Spleen (tissue), 11 donors: ENCODE data around the gene ATXN1. TPM values are rescaled to one million over a fixed set of nuclear protein-coding genes. Genes with fewer than 3 reads are reported as not detected.

Experiments used
- DNase-seq: peaks from one replicate; pipeline ENCODE4 v3.0.0-alpha.2; 2020
- H3K27ac ChIP-seq, 8 donors: fragments of 200-600 bp; sonication (generic) in 7 of 8; 1 replicate in 4 of 8; 2 replicates in 4 of 8; pipeline versions ENCODE4 v1.5.0 to v1.8.0; 2016 to 2021; ENCODE audit warnings: inconsistent platforms in 4 of 8, mild to moderate bottlenecking in 4 of 8, moderate library complexity in 1 of 8
- H3K27me3 ChIP-seq, 7 donors: fragments of 200-600 bp; sonication (generic) in 6 of 7; replicated peaks in 1 of 7; 1 replicate in 4 of 7; 2 replicates in 3 of 7; pipeline versions ENCODE4 v1.5.0 to v1.8.0; 2016 to 2021; ENCODE audit warnings: inconsistent platforms in 3 of 7, mild to moderate bottlenecking in 1 of 7
- H3K36me3 ChIP-seq, 6 donors: fragments of 200-600 bp; sonication (generic) in 5 of 6; 1 replicate in 4 of 6; 2 replicates in 2 of 6; pipeline versions ENCODE4 v1.5.0 to v1.8.0; 2016 to 2021; ENCODE audit warnings: inconsistent platforms in 2 of 6
- H3K4me1 ChIP-seq, 6 donors: fragments of 200-600 bp; sonication (generic) in 5 of 6; 1 replicate in 3 of 6; 2 replicates in 3 of 6; pipeline versions ENCODE4 v1.5.0 to v1.8.0; 2016 to 2021; ENCODE audit warnings: inconsistent platforms in 3 of 6
- H3K4me3 ChIP-seq, 8 donors: fragments of 200-600 bp; sonication (generic) in 7 of 8; 1 replicate in 4 of 8; 2 replicates in 4 of 8; pipeline versions ENCODE4 v1.5.0 to v1.8.0; 2016 to 2021; ENCODE audit warnings: inconsistent platforms in 4 of 8, mild to moderate bottlenecking in 4 of 8, moderate library complexity in 2 of 8
- H3K9me3 ChIP-seq, 8 donors: fragments of 200-600 bp; sonication (generic) in 7 of 8; 1 replicate in 4 of 8; 2 replicates in 4 of 8; pipeline versions ENCODE4 v1.5.0 to v1.8.0; 2016 to 2021; ENCODE audit warnings: inconsistent platforms in 4 of 8
- POLR2A ChIP-seq, 3 donors: fragments of 450-650 bp; IDR thresholded peaks; one replicate each; pipeline ENCODE4 v1.5.1; 2017; ENCODE audit warnings: antibody characterized with exemption in 3 of 3, mild to moderate bottlenecking in 1 of 3
- POLR2AphosphoS5 ChIP-seq, 3 donors: sonication (generic); formaldehyde crosslinking; IDR thresholded peaks; one replicate each; pipeline ENCODE4 v1.5.1; 2017; ENCODE audit warnings: antibody characterized with exemption in 3 of 3
- WGBS, 5 donors: extraction: QIAGEN DNeasy Blood & Tissue Kit in 3 of 5; methylation state at CpG; one replicate each; pipeline versions ENCODE4 v1.1.5 to v1.1.7; 2013 to 2018; 5-methylcytosine and 5-hydroxymethylcytosine counted together
- intact Hi-C: fragments of 100-400 bp; cut with DNase I; formaldehyde crosslinking; loops from one replicate; pipeline ENCODE4 v1.15.0; 2023; ENCODE audit warnings: low total_unique reads
- polyA plus RNA-seq, 3 donors: library from polyadenylated mRNA; stranded (reverse); fragments of 200-250 nt; gene quantifications; one replicate each; pipeline ENCODE4 v1.2.1, GENCODE V29; 2013
- total RNA-seq, 7 donors: library from RNA; depleted of rRNA in 3 of 7; stranded (reverse); fragments of >200 nt in 3 of 7; fragmentation: NEBNext Ultra II Directional in 4 of 7; extraction: Animal tissue kit (Norgen Biotek cat#: 25700) in 4 of 7; gene quantifications; one replicate each; pipeline versions ENCODE4 v1.1.0 to v1.2.1, GENCODE V29; 2016 to 2021
- TF ChIP-seq, protein P1 (sequence below), 11 experiments: fragments of 200-600 bp in 7 of 11; fragments of 450-650 bp in 4 of 11; sonication (generic) in 4 of 11; IDR thresholded peaks in 8 of 11; conservative IDR thresholded peaks in 3 of 11; 1 replicate in 7 of 11; 2 replicates in 4 of 11; pipeline versions ENCODE4 v1.4.0 to v1.8.0; 2016 to 2021; ENCODE audit warnings: antibody characterized with exemption in 11 of 11, inconsistent platforms in 4 of 11, mild to moderate bottlenecking in 1 of 11
- donor health status: healthy with polysubstance abuse.
- donor health status: DM: no; HTN: no; CAD: no; lungs with moderate emphysema.
- donor health status: DM: no; HTN: no; CAD: no.
- donor health status: Bipolar disorder and iron deficiency.
- donor health status: healthy.
- donor health status: DM: no; HTN: no; CAD: no.
- donor health status: DM: yes; HTN: yes; CAD: no.

Gene ATXN1
- total and polyA plus RNA-seq, 10 donors: 3.5 to 123 (median 73.9) TPM

DNA sequence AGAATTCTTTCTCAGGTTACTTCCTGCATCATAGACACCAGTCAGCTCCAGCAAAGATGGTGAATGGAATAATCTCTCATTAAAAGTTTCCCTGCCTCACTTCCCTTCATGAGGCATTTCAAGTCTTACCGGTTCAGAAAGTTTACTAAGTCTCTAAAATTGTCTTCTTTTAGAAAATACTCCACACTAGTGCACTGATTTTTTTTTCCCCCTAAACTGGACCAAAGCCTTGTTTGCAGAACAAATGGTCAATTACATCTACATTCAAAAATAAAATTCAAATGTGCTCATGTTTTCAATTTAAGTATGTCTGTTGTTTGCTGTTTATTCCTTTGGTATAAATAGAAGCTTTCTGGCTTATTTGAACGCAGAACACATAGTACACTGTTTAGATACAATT is 411.7 kb downstream of the ATXN1 start:
- Histone ChIP-seq H3K4me3 (no peak overlapping the region), H3K4me1 (peaks cover 0 to 11% (median 0%) of the 10 kb centered on the region in 6 donors), H3K27ac (no peak overlapping the region), H3K27me3 (no peaks in the 10 kb centered on the region), H3K9me3 (no peaks in the 10 kb centered on the region), H3K36me3 (no peaks in the 10 kb centered on the region)
- WGBS, 5 donors: 92 to 98% (median 96%) methylated on average over 2 of the region's 2 CpGs
- TF ChIP-seq, protein P1, sequence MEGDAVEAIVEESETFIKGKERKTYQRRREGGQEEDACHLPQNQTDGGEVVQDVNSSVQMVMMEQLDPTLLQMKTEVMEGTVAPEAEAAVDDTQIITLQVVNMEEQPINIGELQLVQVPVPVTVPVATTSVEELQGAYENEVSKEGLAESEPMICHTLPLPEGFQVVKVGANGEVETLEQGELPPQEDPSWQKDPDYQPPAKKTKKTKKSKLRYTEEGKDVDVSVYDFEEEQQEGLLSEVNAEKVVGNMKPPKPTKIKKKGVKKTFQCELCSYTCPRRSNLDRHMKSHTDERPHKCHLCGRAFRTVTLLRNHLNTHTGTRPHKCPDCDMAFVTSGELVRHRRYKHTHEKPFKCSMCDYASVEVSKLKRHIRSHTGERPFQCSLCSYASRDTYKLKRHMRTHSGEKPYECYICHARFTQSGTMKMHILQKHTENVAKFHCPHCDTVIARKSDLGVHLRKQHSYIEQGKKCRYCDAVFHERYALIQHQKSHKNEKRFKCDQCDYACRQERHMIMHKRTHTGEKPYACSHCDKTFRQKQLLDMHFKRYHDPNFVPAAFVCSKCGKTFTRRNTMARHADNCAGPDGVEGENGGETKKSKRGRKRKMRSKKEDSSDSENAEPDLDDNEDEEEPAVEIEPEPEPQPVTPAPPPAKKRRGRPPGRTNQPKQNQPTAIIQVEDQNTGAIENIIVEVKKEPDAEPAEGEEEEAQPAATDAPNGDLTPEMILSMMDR (IDR thresholded peaks at IDR 0.05 in 8 of 11, conservative IDR thresholded peaks at IDR 0.05 in 3 of 11): no peak
- TF ChIP-seq POLR2A (IDR thresholded peaks at IDR 0.05) (no peak), POLR2AphosphoS5 (IDR thresholded peaks at IDR 0.05) (no peak)
- DNase-seq: no peak
- intact Hi-C loops: no loop called here

DNA sequence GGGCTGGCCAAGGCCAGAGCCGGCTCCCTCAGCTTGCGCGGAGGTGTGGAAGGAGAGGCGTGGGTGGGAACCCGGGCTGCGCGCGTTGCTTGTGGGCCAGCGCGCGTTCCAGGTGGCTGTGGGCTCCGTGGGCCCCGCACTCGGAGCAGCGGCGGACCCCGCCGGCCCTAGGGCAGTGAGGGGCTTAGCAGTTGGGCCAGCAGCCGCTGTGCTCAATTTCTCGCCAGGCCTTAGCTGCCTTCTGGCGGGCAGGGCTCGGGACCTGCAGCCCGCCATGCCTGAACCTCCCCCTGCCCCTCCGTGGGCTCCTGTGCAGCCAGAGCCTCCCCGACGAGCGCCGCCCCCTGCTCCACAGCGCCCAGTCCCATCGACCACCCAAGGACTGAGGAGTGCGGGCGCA is 414.4 kb downstream of the ATXN1 start:
- DNase-seq: no peak
- WGBS, 5 donors: 96 to 99% (median 97%) methylated on average over 16 to 32 of the region's 32 CpGs
- H3K9me3 ChIP-seq: no peaks in the 10 kb centered on the region
- TF ChIP-seq POLR2A (IDR thresholded peaks at IDR 0.05) (no peak), POLR2AphosphoS5 (IDR thresholded peaks at IDR 0.05) (peak in 1 of 3 donors; percentile 18)
- no peak overlapping the region for H3K27ac ChIP-seq
- peaks cover 0 to 20% (median 3%) of the 10 kb centered on the region in 6 donors for H3K4me1 ChIP-seq
- no peaks in the 10 kb centered on the region for H3K36me3 ChIP-seq
- no peak overlapping the region for H3K4me3 ChIP-seq
- no peaks in the 10 kb centered on the region for H3K27me3 ChIP-seq
- intact Hi-C loops: no loop called here

DNA sequence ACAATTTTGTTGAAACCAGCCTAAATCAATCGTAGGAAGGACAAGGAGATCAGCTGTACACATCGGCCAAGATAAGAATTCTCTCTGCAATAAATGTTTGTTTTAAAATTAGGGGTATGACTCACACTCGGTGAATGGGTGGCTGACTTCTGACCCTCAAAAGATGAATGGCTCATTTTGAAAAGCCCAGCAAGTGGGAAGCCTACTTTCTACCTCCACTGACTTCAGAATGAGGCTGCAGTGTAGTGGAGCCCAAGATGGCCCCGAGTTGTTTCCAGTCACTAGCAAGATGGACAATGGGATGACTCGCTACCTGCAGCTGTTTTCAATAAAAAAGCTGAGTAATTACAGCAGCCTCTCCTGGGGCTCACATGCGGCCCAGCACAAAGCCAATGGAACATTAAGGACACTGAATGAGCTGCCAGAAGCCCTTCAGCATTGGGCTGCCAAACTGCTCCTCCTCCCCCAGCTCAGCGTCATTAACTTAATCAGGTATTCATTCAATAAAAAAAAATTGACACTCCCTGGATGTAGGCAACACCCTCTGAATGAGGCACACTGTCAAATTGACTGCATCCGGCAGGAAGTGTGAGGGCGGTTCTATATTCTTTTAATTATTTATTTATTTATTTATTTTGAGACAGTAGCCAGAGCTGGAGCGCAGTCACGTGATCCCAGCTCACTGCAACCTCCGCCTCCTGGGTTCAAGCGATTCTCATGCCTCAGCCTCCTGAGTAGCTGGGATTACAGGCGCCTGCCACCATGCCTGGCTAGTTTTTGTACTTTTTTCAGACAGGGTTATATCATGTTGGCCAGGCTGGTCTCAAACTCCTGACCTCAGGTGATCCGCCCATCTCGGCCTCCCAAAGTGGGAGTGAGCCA is 415.6 kb downstream of the ATXN1 start:
- H3K4me1 ChIP-seq: peaks cover 0 to 21% (median 3%) of the 10 kb centered on the region in 6 donors
- WGBS, 5 donors: 79 to 89% (median 84%) methylated on average over 16 of the region's 16 CpGs
- H3K4me3 ChIP-seq: no peak overlapping the region
- intact Hi-C loops: no loop called here
- no peaks in the 10 kb centered on the region for H3K36me3 ChIP-seq
- no peaks in the 10 kb centered on the region for H3K9me3 ChIP-seq
- TF ChIP-seq POLR2A (IDR thresholded peaks at IDR 0.05): no peak
- TF ChIP-seq POLR2AphosphoS5 (IDR thresholded peaks at IDR 0.05): no peak
- TF ChIP-seq, protein P1 (IDR thresholded peaks at IDR 0.05 in 8 of 11, conservative IDR thresholded peaks at IDR 0.05 in 3 of 11): no peak
- H3K27ac ChIP-seq: no peak overlapping the region
- H3K27me3 ChIP-seq: no peaks in the 10 kb centered on the region
- no peak for DNase-seq

DNA sequence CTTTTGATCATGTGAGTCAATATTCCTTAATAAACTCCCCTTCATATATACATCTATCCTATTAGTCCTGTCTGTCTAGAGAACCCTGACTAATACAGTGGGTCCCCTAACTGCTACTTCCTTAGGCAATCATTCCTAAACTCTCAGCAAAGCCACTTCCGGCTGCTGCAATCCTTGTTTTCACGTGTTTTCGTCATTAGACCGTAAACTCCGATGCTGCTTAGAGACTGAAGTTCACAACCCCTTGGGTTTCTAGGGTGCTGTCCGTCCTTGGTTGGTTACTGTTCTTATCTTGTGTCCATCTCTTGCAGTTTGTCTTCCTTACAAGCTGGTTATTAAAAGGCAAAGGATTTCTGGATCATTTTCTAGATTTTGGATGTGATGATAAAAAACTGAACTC is 416.5 kb downstream of the ATXN1 start:
- TF ChIP-seq POLR2A (IDR thresholded peaks at IDR 0.05) (no peak), POLR2AphosphoS5 (IDR thresholded peaks at IDR 0.05) (no peak)
- TF ChIP-seq, protein P1 (IDR thresholded peaks at IDR 0.05 in 8 of 11, conservative IDR thresholded peaks at IDR 0.05 in 3 of 11): no peak
- Histone ChIP-seq H3K27ac (no peak overlapping the region), H3K4me3 (no peak overlapping the region), H3K27me3 (no peaks in the 10 kb centered on the region), H3K4me1 (peaks cover 0 to 21% (median 3%) of the 10 kb centered on the region in 6 donors), H3K9me3 (no peaks in the 10 kb centered on the region), H3K36me3 (no peaks in the 10 kb centered on the region)
- no peak for DNase-seq
- 75 to 92% (median 83%) methylated on average over 6 of the region's 6 CpGs for WGBS, 5 donors
- intact Hi-C loops: no loop called here
